ENCODE data around the gene RELN.

DNA sequence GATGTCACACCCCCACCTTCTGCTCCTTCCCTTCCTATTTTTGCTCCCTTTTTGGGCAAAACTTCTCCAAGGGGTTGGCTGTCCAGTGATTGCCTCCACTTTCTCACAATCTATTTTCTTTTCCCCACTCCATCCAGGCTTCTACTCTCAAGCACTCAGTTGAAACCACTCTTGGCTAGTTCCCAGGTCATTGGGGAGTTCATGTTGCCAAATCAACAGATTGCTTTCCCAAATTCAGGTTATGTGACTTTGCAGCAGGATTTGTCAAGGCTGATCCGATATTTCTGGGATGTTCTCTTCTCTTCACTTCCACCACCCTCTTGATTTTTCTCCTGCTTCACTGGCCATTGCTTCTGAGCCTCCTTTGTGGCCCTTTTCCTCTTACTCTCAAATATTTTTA is 284.8 kb downstream of the RELN start:
- TF ChIP-seq, protein P1, sequence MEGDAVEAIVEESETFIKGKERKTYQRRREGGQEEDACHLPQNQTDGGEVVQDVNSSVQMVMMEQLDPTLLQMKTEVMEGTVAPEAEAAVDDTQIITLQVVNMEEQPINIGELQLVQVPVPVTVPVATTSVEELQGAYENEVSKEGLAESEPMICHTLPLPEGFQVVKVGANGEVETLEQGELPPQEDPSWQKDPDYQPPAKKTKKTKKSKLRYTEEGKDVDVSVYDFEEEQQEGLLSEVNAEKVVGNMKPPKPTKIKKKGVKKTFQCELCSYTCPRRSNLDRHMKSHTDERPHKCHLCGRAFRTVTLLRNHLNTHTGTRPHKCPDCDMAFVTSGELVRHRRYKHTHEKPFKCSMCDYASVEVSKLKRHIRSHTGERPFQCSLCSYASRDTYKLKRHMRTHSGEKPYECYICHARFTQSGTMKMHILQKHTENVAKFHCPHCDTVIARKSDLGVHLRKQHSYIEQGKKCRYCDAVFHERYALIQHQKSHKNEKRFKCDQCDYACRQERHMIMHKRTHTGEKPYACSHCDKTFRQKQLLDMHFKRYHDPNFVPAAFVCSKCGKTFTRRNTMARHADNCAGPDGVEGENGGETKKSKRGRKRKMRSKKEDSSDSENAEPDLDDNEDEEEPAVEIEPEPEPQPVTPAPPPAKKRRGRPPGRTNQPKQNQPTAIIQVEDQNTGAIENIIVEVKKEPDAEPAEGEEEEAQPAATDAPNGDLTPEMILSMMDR (optimal IDR thresholded peaks at IDR 0.05 in 1 of 3, IDR thresholded peaks at IDR 0.05 in 1 of 3, conservative IDR thresholded peaks at IDR 0.05 in 1 of 3; ENCODE audit: extremely low read depth in 1 of 3, insufficient read depth in 2 of 3, low read length in 3 of 3): no peak
- TF ChIP-seq EZH2 (IDR thresholded peaks at IDR 0.05; ENCODE audit: low read length): no peak

Data from keratinocyte (primary cell).